Stimulated activated CD4-positive, alpha-beta T cell treated with anti-CD3 and anti-CD28 coated beads, Interleukin-1b, Interleukin-23, amount 100 ng/mL, for 4 hours (primary cell): Measurements from ENCODE around the gene FHL2.

Experiments used
- DNase-seq, 2 donors: peaks; one replicate each; pipeline ENCODE4 v3.0.0-alpha.2; 2020; ENCODE audit warnings: low read depth in 2 of 2

FHL2 gene

DNA sequence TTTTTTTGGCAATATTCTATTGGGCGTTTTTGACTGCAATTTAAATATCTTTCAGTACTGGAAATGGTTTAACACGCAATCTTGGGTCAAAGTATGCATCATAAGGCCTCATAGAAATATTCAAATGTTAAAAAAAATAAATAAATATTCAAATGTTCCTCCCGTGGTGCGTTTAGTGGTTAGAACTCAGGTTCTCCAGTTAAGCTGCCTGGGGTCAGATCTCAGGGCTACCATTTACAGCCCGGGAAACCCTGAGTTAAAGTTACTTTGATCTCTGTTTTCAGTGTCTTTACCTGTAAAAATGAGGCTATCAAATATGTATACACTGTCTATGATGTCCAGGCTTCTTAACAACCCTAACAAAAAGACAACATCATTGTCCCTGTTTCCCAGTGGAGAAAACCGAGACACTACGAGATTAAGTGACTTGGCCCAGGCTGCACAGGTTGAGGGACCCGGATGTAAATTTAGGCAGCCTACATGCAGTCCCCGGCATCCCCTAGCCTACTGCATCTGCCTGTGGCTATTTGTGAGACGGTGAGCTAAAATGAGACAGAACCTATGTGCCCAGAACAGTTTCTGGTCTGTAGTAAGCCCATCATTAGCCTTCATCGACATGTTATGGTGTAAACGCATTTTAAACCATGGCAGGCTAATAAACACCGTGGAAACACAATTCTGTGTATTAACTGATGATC lies 1.7 kb downstream of the FHL2 start:
- DNase-seq, result no peak

DNA sequence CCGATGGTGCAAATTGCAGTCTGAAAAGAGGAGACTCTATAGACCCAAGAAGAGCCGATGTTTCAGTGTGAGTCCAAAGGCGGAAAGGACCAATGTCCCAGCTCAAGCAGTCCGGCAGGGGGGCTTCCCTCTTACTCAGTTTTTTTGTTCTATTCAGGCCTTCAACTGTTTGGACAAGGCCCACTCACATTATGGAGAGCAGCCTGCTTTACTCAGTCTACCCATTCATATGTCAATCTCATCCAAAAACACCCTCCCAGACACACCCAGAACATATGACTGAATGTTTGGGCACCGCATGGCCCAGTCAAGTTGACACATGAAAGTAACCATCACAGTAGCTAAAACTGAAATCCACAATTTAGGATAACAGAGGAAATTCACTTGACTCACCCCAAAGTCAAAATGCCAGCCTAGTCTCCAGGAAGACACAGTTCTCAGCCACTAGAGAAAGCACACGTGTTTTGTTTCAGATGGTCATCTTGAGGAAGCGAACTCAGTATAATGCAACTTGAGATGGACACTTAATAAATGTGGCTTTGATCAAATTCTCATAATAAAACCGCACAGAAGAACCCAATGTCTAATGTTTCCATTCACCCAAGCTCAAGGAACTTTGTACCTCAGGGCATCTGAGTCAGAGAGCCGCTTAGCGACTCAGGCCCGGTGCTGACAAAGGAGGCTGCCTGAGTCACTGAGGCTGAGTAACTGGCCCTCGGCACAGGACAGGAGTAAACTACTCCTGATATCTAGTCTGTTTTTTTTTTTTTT lies 2.4 kb downstream of the FHL2 start:
- DNase-seq, result peak; percentile 27 to 30

DNA sequence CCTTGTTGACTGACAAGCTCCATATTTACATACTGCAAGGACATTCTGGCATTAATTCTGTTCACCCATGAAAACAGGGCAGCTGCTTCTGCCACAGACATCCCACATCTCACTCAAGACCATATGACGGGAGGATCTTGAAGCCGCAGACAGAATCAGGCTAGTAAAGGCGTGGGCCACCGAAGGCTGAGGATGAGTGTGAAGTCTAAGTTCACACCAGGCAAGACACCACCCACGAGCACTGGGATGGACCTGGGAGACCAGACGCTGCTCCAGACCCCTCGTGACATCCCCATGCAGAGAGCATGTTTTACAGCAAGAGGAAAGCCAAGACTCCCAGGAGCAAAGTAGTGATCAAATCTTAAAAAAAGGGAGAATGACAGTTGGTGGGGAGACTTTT lies 3.2 kb downstream of the FHL2 start:
- no peak for DNase-seq

DNA sequence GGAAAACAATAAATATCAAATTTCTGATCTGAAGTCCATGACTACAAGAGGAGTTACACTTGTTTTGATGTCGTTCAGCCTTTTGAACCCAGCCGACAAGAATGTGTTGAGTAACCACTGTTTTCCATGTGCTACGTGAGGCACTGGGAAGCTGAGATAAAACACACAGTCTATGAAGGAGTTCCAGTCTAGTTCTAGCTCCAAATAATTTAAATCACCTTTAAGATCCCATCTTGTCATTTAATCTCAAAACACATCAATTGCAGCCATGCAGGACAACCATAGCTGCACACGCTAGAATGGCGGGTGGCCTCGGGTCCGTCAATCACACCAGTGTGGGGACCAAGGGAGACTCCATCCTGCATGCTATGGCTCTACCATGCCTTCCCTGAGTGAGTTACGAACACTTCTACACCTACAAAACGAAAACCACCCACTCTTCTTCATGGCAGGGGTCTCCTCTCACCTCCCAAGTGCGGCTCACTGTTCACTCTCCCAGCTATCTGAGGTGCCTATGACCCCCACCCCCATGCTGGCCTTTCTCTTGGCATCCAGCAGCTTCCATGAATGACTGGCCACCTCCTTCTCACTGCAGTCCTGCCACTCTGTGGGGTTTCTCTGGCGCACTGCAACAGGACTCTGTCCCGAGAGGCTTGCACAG lies 3.8 kb downstream of the FHL2 start:
- no peak for DNase-seq

DNA sequence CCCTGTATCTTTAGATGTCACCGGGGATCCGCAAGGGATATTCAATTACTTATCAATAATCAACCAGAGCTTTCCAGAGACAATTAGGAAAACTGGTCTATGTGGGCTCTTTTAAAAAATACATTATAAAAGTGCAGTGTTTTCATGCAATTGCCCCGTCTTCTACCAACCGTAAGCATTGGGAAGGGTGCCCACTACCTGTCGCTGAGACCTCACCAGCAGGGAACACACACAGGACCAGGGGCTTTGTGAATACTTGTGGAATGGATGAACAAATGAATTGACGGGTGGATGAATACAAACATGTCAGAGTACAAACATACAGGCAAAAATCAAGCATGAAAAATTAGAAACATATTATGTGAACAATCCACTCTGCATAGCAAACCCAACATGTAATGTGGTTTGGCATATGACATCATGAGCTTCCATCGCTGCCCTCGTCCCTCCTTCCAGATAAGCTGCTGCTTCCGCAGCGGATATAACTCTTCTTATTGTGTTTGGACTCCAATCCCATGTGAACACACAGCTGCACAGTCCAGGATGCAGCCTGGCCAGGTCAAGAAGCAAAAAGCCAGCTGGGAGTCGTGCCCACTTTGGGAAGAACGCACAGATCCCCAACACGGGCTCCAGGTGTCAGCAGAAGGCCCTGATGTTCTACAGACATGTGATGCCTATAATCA lies 5.3 kb downstream of the FHL2 start:
- no peak for DNase-seq

DNA sequence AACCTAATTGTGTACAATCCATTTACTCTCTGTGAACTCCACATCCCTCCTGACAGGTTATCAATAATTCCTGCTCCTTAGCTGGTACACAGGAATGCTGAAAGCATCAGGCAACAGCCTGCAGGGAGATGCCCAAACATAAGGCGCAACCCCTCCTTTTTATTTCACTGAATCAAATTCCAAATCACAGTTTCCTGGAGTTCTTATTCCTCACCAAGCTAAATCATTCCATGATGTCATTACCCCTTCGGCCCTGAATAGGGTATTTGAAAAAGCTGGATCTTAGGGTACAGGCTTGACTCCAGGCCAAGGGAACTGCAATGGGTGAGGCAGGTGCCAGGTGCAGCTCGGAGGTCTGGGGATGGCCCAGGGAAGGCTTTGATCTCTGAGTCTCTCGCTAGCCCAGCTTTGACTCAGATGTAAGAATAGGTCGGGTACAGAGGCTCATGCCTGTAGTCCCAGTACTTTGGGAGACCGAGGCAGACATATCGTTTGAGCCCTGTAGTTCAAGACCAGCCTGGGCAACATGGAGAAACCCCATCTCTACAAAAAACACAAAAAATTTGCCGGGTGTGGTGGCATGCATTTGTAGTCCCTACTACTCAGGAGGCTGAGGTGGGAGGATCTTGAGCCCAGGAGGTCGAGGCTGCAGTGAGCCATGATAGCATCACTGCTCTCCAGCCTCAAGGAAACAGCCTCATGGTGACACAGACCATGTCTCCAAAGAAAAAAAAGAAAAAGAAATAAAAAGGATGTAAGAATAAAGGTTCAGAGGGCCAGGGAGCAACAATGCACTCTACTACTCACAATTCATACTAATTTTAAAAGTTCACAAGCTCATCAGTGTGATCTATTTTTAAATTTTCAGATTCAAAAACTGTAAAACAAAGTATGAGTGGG lies 6.8 kb downstream of the FHL2 start:
- no peak for DNase-seq

DNA sequence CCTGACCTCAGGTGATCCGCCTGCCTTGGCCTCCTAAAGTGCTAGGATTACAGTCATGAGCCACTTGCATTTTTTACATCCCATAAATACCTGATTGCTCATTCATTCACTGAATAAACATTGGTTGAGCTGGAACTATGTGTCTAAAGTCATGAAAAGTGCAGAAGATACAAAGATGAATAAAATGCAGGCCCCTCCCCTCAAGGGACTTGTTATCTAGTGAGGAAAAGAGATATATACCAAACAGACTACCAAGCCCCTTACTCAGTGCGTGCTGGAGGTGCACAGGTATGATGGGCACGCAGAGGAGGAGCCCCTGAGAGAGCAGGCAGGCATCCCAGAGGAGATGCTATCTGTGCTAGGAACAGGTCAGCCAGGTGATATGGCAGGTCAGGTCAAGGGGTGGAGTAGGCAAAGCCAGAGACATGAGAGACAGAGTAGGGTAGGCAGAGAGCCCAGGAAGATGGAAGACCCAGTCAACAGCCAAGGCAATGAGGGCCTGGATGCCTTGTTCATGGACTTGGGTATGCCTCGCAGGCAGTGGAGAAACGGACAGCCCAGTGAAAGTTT lies 7.7 kb downstream of the FHL2 start:
- no peak for DNase-seq

DNA sequence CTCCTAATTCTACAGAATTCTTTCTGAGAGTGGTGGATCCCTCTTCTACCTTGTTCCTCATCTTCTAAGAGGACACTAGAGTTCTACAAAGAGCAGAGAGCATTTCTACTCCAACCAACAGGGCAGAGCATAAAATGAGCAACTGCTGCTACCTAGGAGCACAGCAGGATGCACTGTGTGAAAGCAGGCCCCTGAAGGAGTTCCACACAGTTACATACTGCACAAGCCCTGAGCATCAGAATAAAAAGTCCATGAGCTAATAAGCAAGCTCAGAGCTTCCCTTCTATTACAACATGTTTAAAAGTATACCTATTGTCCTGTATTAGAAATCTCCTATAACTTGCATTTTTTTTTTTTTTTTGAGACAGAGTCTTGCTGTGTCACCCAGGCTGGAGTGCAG lies 8.4 kb downstream of the FHL2 start:
- no peak for DNase-seq

DNA sequence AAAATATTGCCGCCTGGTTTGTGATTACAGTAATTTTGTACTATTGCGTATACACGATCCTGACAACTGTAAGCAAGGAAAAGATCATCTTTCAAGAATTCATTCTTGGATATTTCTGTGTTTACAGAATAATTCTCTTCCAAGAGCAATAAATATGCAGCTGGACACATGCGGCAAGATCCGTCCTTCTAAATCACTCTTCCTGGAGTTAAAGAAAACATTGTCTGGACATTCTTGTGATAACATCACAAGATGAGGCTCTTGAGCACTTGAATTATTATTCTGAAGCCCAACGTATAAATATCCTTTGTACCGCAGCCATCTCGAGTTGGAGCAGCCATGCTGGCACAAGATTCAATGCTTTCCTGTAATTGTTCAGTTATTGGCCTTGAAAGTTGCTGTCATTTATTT lies 9.9 kb downstream of the FHL2 start:
- DNase-seq, result no peak

DNA sequence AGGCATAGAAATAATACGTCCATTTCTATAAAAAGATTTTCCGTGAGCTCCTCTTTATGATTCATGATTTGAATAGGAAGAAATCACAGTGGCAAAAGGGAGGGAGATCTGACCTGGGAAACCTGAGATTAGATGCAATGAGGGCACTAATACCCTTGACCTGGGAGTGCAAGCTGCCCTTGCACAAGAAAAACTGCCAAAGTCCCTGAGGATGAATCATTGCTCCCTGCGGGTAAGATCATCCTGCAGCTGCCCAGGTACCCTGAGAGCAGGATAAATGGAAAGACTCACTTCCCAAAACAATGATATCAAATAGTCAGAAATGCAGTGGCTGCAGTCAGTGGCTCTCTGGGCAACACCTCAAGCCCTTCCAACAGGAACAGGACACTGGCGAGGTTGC lies 11.6 kb downstream of the FHL2 start:
- no peak for DNase-seq

DNA sequence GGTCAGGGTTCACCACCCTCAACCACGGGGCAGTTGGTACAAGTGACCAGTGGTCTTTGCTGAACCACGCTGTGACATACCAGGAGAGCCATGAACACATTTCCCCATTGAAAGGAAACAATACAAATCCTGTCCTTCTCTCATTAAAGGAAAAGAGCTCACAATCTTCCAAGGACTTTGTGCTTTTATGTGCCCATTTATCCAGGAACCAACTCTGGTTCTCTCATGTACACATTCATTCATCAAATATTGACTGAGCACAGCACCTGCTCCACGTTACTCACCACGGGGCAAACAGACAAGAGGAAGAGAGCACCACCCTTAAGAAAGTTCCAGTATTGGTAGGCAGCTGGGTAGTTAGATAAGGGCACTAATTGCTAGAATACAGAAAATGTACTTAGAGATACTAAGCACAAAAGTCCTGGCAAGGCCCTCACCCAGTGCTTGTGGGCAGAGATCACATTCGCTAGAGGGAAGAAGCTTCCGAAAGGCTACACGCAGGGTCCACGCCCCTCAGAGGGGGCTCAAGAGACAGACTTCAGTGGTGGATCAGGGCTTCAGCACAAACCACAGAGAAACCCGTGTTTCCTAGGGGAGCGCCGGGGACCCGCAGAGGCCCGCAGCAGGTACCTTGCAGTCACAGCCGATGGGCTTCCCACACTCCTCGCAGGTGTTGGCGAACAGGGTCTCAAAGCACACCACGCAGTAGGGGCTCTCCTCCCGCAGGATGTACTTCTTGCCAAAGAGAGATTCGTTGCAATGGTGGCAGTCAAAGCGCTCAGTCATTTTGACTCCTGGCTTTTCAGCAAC lies 12.9 kb downstream of the FHL2 start:
- no peak for DNase-seq

DNA sequence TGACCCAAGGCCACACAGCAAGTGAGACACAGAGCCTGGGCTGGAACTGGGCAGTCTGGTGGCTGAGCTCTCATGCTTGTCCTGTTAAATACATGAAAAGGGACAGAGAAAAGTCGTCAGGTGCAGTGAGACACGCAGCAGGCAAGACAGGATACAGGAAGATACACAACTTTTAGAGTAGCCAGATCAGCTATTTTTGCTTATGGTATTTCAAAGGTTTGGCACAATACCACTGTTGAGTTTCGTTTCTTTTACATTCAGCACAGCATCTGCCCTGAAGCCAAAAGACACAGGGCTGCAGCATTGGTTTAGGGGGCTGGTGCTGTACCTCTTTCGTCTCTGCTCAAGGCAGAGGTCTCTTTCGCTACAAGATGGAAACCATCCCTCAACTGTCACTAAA lies 14.0 kb downstream of the FHL2 start:
- DNase-seq, result no peak

DNA sequence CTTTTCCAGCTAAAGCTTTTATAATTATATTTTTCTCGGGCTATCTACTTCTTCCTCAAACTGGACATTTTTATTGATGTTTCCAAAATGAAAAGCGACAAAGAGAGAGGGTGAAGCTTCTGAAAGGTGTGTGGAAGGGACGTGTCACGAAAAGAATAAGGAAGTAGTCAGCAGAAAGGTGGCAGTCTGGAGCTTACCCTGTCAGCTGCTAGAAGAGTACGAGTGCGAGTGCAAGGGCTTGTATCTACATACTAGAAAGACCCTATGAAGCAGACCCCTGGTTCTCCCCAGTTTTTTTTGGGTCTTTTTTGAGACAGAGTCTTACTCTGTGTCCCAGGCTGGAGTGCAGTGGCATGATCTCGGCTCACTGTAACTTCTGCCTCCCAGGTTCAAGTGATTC lies 14.6 kb downstream of the FHL2 start:
- DNase-seq, result no peak

DNA sequence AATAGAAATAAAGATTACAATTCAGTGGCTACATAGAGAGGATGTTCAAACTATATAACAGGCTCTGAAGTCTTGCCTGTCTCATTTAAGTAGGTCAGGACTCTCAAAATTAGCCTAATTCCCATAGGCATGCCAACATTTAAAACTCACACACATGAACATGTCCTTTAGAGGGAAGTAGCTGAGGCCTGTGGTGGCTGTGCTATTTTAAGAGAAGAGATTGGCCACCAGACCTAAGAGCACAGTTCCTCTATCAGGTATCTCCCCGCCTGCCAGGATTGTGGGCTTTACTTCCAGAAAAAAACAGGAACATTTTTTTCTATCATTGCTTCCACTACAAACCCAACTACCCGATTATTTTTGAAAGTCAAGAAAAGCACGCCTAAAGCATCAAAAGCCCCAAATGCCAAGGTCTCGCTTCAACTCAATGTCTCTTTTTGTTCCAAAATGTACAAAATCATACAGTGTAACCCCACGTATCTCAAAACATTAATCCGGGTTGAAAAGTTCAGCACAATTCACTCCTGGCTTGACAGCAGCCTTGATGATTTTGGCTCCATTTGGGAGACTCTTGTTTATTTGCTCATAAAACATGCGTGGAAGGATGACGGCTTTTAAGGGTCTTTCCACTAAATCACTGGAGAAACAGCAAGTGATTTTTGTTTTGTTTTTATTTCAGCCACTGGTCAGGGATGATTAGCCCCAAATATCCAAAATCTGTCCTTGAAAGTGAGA lies 15.3 kb downstream of the FHL2 start:
- no peak for DNase-seq

DNA sequence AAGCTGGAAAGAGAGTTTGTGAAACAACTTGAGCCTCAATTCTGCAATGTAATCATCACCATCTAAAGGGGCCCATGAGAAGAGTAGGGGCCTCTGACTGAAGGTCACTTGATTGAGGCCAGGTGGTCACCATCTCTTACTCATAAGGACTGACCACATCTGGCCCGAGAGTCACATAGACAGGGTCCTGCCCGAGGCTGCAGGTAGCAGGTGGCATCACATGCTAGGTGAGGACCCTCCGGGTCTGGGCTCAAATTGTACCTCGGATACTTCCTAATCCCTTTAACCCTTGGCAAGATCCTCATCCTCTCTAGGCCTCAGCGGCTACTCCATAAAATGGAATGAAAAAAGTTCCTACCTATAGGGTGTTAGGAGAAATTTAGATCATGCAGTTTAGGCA lies 16.7 kb downstream of the FHL2 start:
- DNase-seq, result no peak

DNA sequence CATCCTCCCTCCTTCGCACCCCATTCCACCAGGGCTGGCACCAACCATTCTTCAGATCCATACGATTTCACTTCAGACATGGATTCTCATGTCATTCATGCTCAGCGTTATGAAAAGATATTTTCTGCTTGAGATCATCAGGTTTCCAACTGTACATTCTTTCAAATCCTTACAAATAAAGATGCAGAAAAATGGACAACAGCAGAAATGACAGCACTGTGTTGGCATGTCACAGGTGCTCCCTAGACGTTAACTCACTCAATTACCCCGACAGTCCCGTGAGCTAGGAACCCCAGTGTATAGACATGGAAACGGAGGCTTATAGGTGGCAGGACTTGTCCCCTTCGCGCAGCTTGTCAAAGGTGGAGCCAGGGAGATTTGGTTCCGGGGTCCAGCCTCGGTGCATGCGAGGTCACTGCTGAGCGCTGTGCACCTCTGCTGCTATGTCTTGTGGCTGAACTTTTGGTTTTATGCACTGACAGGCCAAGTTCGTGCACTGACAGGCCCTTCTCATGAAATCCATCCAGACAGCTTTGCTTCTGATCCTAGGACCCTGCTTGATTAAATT lies 17.7 kb downstream of the FHL2 start:
- DNase-seq, result no peak

DNA sequence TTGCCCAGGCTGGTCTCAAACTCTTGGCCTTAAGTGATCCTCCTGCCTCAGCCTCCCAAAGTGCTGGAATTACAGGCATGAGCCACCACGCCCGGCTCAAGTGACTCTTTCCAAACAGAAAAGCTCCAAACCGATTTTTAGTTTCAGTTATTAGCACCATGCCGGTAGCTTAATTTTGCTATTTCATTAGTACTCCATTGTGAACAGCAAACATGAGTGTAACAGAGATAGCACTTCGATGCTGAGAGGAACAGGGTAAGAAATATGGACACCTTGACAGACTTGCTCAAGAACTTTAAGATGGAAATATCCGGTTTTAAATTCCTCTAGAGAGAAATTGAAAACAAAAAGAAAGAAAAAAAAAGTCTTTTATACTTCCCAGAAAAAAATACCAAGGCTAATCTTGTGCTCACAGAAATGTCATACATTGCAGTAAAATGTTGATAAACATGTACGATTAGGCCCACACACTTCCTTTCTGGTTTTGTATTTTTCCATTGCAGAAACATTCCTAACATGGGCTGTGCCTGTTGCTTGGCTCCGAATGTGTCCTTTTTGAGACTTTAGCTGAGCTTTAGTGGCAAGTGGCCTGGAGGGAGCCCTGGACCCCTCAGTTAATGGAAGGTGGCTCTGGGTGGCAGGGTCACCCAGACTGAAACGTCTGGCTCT lies 18.3 kb downstream of the FHL2 start:
- DNase-seq, result no peak

DNA sequence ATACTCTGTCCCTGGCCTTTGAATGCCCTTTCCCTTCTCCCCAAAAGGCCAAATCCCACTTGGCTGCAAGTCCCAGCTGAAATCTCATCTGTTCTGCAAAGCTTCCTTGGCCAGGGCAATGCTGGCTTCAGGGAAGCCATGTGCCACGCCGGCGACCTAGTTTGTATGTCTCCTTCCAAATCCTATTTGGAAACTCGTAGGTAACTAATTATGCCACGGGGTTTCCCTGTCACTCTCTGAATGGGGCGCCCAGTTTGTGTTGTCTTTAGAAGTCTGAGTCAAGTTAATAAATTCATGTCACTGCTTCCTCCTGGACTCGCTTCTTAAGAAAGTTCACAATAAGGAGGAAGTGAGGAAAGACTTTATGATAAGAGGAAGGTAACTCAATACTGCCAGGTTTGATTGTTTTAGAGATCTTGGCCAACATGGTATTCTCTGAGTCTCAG lies 19.1 kb downstream of the FHL2 start:
- no peak for DNase-seq
